Measurements from ENCODE around the gene GPX5.

GPX5 gene

DNA sequence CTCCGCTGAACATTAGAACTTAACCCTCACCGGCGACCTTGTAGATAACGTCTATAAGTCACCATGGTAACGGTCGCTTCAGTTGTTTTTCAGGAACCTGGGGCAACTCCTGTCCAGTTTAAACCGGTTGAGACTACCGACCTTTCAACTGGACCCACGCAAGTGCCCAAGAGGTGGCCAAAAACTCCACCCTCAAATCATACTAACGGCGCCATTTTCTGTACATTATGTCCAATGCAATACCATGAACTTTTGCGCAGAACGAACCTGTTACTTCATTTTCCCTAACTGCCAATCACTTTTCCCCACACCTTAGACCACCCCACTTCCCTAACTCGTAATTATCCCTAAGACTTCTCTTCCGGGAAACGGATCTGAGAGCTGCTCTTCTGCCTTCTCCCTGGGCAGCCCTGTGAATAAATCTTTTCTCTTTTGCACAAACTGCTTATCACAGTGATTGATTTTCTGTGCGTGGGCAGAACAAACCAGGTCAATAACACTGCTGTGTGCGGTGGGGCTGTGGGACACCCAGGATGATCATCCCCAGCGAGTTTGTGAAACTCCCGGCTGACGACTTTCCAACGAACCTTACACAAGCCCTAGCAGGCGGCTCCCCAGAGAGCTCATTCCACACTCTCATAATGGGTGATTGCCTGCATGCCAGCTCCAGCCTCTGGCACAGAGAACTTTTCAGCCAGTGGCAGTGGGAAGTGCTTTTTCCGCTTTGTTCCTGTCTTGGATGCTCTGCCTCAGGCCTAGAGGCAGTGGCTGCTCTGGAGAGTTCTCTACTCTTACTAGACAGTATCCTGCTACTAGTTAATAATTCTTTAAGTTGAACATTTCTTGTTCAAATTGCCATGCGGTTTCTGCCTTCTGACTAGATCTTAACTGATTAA is 28.6 kb downstream of the GPX5 start:
- no peak for DNase-seq (ENCODE audit: low read depth in 2 of 3, low spot score in 1 of 3)

DNA sequence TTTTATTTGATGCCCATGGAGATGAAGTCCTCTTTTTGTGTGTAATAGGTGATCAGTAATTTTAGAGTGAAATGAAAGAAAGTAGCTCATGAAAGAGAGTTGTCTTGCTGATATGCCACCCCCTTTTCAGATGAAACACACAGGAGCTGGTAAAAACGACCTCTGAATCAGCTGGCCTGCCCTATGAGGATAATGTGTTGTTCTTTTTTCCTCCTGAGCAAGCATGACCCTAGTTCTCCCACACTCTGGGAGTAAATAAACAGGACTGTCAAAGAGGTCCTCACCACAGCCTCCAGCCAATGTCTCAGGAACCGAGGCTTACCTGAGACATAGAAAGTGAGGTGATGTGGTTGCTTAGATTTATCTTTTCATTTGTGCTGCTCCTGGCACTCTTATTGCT is 29.5 kb downstream of the GPX5 start:
- DNase-seq (ENCODE audit: low read depth in 2 of 3, low spot score in 1 of 3) = no peak

DNA sequence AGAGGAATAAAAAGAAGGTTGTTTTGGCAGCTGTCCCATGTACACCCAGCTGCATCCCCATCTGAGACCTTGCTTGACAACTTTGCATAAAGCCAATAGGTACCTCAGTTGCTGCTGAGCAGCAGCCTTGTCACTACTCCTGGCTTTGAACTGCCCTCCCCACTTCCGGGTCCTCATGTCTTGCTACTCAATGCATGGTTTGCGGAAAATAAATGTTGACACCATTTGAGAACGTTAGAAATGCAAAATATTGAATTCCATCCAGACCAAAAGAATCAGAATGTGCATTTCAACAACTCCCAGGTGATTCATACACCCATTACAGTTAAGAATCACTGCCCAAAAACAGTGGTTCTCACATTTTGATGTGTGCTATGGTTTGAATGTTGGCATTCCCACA is 32.9 kb downstream of the GPX5 start:
- DNase-seq (ENCODE audit: low read depth in 2 of 3, low spot score in 1 of 3) = no peak

DNA sequence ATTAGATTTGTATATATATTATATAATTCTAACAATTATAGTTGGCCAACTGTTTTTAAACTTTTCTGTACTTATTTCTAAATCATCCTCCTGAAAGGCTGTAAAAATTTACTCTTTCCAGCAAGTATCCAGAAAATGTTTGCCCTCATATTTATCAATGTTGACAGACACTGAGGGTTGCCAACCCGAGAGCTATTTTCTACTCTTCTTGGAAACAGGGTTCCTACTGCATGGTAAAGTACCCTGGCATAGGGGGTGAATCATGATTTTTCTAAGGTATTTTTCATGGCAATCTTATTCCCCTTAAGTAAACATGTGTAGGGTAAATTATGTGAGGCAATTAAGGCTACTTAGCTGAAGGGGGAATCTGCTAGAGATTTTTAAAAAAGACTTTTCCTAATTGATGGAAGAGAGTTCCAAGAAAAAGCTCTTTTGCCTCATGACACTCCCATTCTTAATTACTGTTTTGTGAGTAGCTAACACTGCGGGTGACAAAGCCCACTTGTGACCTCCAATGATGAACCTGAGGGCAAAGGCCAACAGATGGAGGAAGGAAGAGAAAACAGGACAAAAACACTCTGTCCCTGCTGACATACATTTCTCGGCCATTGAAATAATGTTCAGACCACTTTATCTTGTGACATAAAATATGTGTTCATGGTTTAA is 37.9 kb downstream of the GPX5 start:
- no peak for DNase-seq (ENCODE audit: low read depth in 2 of 3, low spot score in 1 of 3)

DNA sequence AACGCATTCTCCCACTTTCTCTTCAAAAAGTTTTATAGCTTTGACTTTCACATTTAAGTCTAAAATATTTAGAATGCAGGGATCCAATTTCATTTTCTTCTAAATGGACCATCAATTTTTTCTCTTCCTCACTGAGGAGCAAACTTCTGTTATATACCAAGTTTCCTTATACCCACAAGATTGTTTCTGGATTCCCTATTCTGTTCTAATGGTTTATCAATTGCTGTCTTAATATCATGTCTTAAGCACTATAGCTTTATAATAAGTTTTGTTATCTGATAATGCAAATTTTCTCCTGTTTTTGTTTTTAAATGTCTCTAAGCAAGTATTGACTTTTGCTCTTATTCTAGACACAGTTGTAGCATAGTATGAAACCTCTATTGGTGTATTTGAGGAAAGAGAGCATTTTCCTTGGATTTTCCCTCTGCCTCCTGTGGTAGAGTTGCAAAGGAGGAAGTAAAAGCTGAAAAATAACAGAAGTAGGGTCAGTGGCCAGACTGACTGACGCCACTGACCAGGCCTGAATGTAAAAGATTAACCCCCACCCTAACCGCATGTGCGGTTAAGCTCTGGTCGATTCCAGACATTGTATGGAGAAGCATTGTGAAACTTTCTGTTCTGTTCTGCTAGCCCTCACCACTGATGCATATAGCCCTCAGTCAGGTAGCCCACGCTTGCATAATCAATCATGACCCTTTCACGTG is 40.3 kb downstream of the GPX5 start:
- no peak for DNase-seq (ENCODE audit: low read depth in 2 of 3, low spot score in 1 of 3)

DNA sequence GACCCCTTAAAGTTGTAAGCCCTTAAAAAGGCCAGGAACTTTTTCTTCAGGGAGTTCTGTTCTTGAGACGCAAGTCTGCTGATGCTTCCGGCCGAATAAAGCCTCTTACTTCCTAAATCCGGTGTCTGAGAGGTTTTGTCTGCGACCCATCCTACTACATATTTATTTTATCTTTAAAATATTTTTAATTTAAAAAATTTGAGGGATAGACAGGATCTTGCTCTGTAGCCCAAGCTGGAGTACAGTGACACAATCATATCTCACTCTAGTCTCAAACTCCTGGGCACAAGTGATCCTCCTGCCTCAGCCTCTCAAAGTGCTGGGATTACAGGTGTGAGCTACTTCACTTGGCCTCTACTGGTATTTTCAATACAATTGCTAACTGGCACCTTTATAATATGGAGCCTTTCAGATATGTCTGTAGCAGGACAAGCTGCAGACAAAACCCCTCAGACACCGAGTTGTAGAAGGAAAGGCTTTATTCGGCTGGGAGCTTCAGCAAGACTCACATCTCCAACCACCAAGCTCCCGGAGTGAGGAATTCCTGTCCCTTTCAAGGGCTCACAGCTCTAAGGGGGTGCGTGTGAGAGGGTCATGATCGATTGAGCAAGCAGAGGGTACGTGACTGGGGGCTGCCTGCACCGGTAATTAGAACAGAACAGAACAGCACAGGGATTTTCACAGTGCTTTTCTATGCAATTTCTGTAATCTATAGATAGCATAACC is 41.0 kb downstream of the GPX5 start:
- DNase-seq (ENCODE audit: low read depth in 2 of 3, low spot score in 1 of 3) = no peak

DNA sequence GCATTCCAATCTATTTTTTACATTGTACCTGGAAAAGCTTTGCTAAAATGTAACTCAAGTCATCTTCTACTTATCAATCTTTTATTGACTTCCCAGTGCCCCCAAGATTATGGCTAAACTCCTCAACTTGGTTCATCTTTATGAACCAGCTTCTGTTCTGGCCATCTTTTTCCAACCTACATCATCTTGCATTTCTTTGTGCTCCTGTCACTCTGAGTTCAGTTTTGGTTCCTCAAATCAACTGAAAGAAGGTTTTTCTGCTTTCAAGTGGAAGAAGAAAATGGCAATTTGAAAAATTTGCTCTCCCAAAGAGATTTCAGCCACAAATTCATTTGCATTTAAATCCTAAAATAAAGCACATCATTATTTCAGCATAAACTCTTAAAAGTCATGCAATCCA is 41.8 kb downstream of the GPX5 start:
- DNase-seq (ENCODE audit: low read depth in 2 of 3, low spot score in 1 of 3) = no peak

DNA sequence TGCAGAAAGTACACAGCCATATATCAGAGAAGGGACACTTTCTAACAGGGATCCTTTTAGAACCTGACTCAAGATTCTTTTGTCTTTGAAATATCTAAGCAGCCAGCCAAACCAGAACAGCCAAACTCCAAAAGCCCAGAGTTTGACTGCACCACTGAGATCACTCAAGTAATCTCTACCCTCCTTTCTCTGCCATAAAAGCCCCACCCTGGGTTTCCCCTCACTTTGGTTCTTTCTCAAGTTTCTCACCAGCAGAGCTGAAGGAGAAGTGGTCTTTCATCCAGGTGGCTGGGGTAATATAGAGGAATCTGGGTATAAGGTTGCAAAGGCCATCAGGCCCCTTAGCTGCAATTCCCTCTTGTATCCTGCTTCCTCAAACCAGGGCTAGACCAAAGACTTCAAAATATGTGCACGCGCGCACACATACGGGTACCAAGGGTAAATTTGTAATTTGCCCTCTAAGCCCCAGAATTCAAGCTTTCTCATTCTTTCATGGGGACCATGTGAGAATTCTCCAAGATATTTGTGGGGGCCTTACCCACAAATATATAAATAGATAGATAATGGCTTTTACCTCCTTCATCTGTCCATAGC is 42.9 kb downstream of the GPX5 start:
- no peak for DNase-seq (ENCODE audit: low read depth in 2 of 3, low spot score in 1 of 3)

DNA sequence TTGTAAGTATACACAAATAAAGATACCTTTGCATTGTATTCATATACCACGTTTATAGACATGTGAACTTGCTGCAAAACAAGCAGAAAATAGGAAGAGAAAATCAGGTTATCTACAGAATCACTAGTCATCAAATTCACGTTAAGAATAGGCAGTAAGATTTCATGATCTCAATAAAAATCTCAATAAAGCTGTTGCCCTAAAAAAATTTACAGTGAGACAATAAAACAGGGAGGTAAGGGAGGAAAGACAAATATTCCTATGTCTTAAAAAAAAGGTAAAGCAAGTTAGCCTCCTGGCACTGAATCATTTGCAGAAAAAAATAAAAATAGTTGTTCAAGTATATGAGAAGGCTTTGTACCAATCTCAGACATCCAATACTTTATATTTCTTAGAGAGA is 44.1 kb downstream of the GPX5 start:
- no peak for DNase-seq (ENCODE audit: low read depth in 2 of 3, low spot score in 1 of 3)

DNA sequence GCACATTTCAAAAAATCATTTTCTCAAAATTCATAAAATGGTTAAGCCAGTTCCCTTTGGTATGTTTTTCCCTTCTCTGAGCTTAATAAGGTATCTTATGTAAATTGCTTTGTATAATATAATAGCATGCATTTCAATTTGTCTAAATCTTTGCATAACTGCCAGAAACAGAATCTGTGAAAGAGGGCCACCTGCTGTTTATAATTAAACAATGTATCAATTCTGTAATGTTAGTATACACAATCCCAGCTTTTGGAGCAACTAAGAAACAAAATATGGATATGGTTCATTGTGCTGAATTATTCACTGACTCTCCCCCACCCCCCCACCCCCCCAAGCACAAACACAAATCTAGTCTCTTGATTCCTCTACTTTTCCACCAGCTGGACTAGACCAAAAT is 54.8 kb downstream of the GPX5 start:
- no peak for DNase-seq (ENCODE audit: low read depth in 2 of 3, low spot score in 1 of 3)

DNA sequence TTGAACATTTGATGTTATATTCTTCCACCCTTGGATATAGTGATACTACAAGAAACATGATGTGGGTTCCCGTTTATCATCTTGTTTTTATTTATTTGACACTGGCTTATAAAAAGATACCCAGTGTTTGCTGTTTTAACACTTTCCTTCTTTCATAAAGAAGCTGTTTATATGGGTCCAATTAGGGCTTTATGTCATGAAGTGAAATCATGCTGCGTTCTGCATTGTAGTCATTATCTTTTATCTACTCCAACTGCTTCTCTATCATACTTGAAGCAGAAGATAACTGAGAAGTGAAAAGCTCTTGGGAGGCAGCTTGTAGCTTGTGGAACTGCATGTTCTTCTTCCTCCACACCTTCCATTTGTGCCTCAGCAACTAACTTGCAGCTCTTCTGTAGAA is 57.8 kb downstream of the GPX5 start:
- no peak for DNase-seq (ENCODE audit: low read depth in 2 of 3, low spot score in 1 of 3)

Data from stimulated activated CD4-positive, alpha-beta T cell treated with anti-CD3 and anti-CD28 coated beads, Interleukin-12 subunit alpha, Interleukin-12 subunit beta, amount 100 ng/mL, for 48 hours (primary cell).